Measurements from ENCODE around the gene CFAP46. TPM values are rescaled to one million over a fixed set of nuclear protein-coding genes. Genes with fewer than 3 reads are reported as not detected.

CFAP46 gene
- total RNA-seq, 1 donor from 2014 or later, result 1.3 TPM

DNA sequence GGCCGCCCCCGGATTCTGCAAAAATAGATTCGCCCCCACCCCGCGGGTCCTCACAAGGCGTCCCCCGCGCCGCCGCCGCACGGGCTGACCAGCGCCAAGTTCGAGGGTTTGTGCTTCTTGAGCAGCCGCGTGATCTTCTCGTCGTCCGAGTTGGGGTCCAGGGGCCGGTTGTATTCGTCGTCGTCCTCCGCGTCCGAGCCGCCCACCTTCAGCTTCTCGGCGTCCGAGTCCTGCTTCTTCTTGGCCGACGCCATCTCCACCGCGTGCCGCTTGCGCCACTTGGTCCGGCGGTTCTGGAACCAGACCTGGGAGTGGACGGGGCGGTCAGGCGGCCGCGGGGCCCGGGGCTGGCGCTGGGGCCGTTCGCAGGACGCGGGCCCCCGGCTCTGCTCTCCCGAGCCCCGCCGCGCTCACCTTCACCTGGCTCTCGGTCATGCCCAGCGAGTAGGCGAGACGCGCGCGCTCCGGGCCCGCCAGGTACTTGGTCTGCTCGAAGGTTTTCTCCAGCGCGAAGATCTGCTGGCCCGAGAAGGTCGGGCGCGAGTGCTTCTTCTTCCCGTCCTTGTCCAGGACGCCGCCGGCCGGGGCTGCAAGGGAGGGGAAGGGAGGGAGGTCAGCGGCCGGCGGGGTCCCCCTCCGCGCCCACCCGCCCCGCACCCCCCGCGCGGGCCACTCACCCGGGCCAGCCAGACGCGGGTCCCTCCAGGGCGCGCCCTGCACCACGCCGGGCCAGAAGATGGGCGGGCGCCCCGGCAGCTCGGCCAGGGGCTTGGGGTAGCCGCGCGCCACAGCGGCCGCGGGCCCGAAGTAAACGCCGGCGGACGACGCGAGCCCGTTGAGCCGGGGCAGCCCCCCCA, 157.3 kb downstream of the CFAP46 start:
- FAIRE-seq, result no peak
- Histone ChIP-seq H3K9me3 (ENCODE audit: insufficient read depth, low read depth, low read length) (no peaks in the 10 kb centered on the region), H3K27me3 (ENCODE audit: insufficient read depth, low read length) (peaks cover 38% of the 10 kb centered on the region), H3K4me1 (ENCODE audit: insufficient read depth, low read length) (peaks cover 5% of the 10 kb centered on the region), H2AFZ (ENCODE audit: low read depth, low read length) (no peak overlapping the region), H3K79me2 (ENCODE audit: insufficient read depth, low read length) (no peaks in the 10 kb centered on the region), H3K9ac (ENCODE audit: low read length) (no peak overlapping the region), H4K20me1 (ENCODE audit: insufficient read depth, low read length) (peaks cover 16% of the 10 kb centered on the region), H3K4me2 (ENCODE audit: low read length) (peak overlapping the region; percentile 64), H3K36me3 (ENCODE audit: insufficient read depth, low read length) (peaks cover 2% of the 10 kb centered on the region), H3K4me3 (ENCODE audit: insufficient read depth, low read depth, low read length) (no peak overlapping the region), H3K27ac (ENCODE audit: low read depth, low read length) (no peak overlapping the region)
- TF ChIP-seq EZH2 (IDR thresholded peaks at IDR 0.05; ENCODE audit: insufficient read depth, low read length), result peak; percentile 92
- TF ChIP-seq, protein P1, sequence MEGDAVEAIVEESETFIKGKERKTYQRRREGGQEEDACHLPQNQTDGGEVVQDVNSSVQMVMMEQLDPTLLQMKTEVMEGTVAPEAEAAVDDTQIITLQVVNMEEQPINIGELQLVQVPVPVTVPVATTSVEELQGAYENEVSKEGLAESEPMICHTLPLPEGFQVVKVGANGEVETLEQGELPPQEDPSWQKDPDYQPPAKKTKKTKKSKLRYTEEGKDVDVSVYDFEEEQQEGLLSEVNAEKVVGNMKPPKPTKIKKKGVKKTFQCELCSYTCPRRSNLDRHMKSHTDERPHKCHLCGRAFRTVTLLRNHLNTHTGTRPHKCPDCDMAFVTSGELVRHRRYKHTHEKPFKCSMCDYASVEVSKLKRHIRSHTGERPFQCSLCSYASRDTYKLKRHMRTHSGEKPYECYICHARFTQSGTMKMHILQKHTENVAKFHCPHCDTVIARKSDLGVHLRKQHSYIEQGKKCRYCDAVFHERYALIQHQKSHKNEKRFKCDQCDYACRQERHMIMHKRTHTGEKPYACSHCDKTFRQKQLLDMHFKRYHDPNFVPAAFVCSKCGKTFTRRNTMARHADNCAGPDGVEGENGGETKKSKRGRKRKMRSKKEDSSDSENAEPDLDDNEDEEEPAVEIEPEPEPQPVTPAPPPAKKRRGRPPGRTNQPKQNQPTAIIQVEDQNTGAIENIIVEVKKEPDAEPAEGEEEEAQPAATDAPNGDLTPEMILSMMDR (IDR thresholded peaks at IDR 0.05; ENCODE audit: insufficient read depth, low read depth, low read length), result no peak
- Mint-ChIP-seq H3K4me1 (ENCODE audit: low read depth, unreplicated experiment) (no peaks in the 10 kb centered on the region), H3K9me3 (ENCODE audit: unreplicated experiment) (peaks cover 10% of the 10 kb centered on the region), H3K27me3 (ENCODE audit: low read depth, unreplicated experiment) (peaks cover 31% of the 10 kb centered on the region), H3K27ac (ENCODE audit: unreplicated experiment) (peak overlapping the region; percentile 53), H3K36me3 (ENCODE audit: low read depth, unreplicated experiment) (peaks cover 14% of the 10 kb centered on the region), H3K4me3 (ENCODE audit: unreplicated experiment) (no peak overlapping the region)
- no peak for DNase-seq (ENCODE audit: low read depth)

DNA sequence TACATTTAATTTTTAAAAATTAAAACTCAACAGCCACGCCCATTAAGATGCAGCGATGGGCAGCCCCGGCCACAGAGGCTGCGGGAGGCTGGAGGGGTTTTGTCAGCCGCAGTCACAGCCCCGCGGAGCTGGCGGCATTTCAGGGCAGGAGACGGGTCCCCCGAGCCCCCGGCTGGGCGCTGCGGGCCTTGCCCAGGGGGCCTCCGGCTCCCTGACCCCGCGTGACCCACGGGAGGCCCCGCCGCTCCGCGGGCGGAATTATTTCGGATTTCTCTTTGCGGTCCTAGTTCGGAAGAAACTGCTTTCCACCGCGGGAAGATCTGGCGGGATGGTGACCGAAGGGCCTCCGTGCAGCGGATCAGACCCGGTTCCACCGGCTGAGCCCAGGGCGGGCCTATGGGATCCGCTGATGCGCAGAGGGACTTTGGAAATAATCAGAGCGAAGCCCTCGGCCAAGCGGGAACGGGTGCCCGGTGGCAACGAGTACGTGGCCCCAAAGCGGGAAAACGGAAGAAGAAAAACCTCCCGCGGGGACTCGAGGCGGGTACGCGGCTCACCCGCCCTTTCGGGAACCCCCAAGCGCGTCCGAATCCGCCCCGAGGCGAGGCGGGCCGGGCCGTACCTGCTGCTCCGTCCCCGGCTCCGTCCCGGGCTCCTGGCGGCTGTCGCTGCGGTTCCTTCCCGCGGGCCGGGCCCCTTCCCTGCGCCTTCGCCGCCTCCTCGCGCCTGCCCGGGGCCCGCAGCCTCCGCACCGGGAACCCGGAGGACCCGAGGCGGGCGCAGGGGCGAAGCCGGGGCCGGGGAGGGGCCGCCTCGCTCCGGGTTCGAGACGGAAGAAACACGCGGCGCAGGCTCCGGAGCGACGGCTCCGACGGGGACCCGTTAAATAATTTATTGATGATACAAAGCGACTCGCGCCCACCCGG, 158.2 kb downstream of the CFAP46 start:
- Histone ChIP-seq H3K9me3 (ENCODE audit: insufficient read depth, low read depth, low read length) (no peaks in the 10 kb centered on the region), H4K20me1 (ENCODE audit: insufficient read depth, low read length) (peaks cover 16% of the 10 kb centered on the region), H3K79me2 (ENCODE audit: insufficient read depth, low read length) (no peaks in the 10 kb centered on the region), H3K9ac (ENCODE audit: low read length) (no peak overlapping the region), H3K4me3 (ENCODE audit: insufficient read depth, low read depth, low read length) (no peak overlapping the region), H3K36me3 (ENCODE audit: insufficient read depth, low read length) (peaks cover 2% of the 10 kb centered on the region), H3K4me1 (ENCODE audit: insufficient read depth, low read length) (peaks cover 5% of the 10 kb centered on the region), H2AFZ (ENCODE audit: low read depth, low read length) (no peak overlapping the region), H3K27ac (ENCODE audit: low read depth, low read length) (no peak overlapping the region), H3K4me2 (ENCODE audit: low read length) (peak overlapping the region; percentile 26), H3K27me3 (ENCODE audit: insufficient read depth, low read length) (peaks cover 36% of the 10 kb centered on the region)
- FAIRE-seq (no peak), DNase-seq (ENCODE audit: low read depth) (no peak)
- no peak overlapping the region for H3K4me3 Mint-ChIP-seq (ENCODE audit: unreplicated experiment)
- H3K4me1 Mint-ChIP-seq (ENCODE audit: low read depth, unreplicated experiment), result no peaks in the 10 kb centered on the region
- peaks cover 14% of the 10 kb centered on the region for H3K36me3 Mint-ChIP-seq (ENCODE audit: low read depth, unreplicated experiment)
- TF ChIP-seq, protein P1 (IDR thresholded peaks at IDR 0.05; ENCODE audit: insufficient read depth, low read depth, low read length), result no peak
- peak; percentile 59 for TF ChIP-seq EZH2 (IDR thresholded peaks at IDR 0.05; ENCODE audit: insufficient read depth, low read length)
- peaks cover 10% of the 10 kb centered on the region for H3K9me3 Mint-ChIP-seq (ENCODE audit: unreplicated experiment)
- H3K27ac Mint-ChIP-seq (ENCODE audit: unreplicated experiment), result peak overlapping the region; percentile 89
- peaks cover 25% of the 10 kb centered on the region for H3K27me3 Mint-ChIP-seq (ENCODE audit: low read depth, unreplicated experiment)

Data from astrocyte (in vitro differentiated cells and primary cell).